Measurements from ENCODE around the gene CFAP410. TPM values are rescaled to one million over a fixed set of nuclear protein-coding genes. Genes with fewer than 3 reads are reported as not detected.

CFAP410 gene
- total and polyA plus RNA-seq, 8 donors: 21.1 to 118 (median 32.8) TPM

DNA sequence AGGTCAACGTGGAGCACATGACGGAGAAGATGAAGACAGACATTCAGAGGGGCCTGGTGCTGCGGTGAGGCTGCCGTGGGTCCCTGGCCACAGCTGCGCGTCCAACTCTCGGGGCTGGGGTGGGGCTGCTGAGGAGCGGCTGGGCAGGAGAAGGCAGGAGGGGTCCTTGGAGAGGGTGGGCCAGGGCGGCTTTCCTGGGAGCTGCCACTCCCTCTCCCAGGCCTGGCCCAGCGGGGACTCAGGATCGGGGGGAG, 14.4 kb downstream of the CFAP410 start:
- Histone ChIP-seq H3K4me3 (no peak overlapping the region), H3K27me3 (no peaks in the 10 kb centered on the region), H3K4me1 (no peaks in the 10 kb centered on the region), H3K27ac (no peak overlapping the region), H3K9me3 (no peaks in the 10 kb centered on the region), H3K36me3 (peaks cover 35 to 96% (median 83%) of the 10 kb centered on the region in 4 donors)
- 89 to 100% (median 96%) methylated on average over 3 to 11 of the region's 11 CpGs for WGBS, 5 donors
- intact Hi-C loops (cut with DNase I; ENCODE audit: low total_unique reads): no loop called here
- no peak for DNase-seq
- TF ChIP-seq, protein P1, sequence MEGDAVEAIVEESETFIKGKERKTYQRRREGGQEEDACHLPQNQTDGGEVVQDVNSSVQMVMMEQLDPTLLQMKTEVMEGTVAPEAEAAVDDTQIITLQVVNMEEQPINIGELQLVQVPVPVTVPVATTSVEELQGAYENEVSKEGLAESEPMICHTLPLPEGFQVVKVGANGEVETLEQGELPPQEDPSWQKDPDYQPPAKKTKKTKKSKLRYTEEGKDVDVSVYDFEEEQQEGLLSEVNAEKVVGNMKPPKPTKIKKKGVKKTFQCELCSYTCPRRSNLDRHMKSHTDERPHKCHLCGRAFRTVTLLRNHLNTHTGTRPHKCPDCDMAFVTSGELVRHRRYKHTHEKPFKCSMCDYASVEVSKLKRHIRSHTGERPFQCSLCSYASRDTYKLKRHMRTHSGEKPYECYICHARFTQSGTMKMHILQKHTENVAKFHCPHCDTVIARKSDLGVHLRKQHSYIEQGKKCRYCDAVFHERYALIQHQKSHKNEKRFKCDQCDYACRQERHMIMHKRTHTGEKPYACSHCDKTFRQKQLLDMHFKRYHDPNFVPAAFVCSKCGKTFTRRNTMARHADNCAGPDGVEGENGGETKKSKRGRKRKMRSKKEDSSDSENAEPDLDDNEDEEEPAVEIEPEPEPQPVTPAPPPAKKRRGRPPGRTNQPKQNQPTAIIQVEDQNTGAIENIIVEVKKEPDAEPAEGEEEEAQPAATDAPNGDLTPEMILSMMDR (IDR thresholded peaks at IDR 0.05): no peak
- no peak for TF ChIP-seq POLR2A (IDR thresholded peaks at IDR 0.05)
- no peak for TF ChIP-seq EP300 (IDR thresholded peaks at IDR 0.05)
- no peak for TF ChIP-seq POLR2AphosphoS5 (IDR thresholded peaks at IDR 0.05)

DNA sequence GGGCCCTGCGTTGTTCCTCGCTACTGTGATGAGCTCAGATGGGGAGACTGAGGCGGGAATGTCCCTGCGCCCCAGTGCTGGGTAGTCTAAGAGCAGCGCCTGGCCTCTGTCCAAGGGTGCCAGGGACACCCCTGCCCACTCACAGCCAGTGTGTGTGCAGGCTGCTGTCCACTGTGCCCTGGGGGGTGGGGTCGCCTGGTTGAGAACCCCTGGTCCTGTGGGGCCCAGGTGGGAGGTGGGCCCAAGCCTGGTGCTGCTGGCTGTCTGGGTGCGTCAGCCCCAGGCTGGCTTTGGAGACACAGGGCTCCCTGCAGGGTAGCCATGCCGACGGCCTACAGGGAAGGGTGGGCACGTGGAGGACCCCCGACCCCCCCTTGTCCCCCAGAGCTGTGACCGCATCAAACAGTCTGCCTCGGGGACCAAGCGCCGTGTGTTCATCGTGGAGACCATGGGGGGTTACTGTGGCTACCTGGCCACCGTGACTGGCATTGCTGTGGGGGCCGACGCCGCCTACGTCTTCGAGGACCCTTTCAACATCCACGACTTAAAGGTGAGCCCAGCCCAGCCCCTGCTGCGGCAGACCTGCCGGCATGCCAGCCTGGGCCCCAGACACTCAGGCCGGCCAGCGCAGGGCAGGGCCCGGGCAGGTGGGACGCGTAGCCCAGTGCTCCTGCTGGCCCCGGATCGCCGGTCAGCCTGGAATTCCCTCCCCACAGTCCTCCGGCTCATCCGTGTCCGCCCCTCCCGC, 14.9 kb downstream of the CFAP410 start:
- H3K4me3 ChIP-seq: no peak overlapping the region
- H3K27me3 ChIP-seq: no peaks in the 10 kb centered on the region
- no peaks in the 10 kb centered on the region for H3K4me1 ChIP-seq
- DNase-seq: no peak
- no peak overlapping the region for H3K27ac ChIP-seq
- intact Hi-C loops (cut with DNase I; ENCODE audit: low total_unique reads): no loop called here
- H3K36me3 ChIP-seq: peaks cover 40 to 96% (median 88%) of the 10 kb centered on the region in 4 donors
- TF ChIP-seq POLR2AphosphoS5 (IDR thresholded peaks at IDR 0.05) (no peak), EP300 (IDR thresholded peaks at IDR 0.05) (no peak), POLR2A (IDR thresholded peaks at IDR 0.05) (no peak)
- TF ChIP-seq, protein P1 (IDR thresholded peaks at IDR 0.05): no peak
- WGBS, 5 donors: 85 to 100% (median 95%) methylated on average over 7 to 37 of the region's 37 CpGs
- no peaks in the 10 kb centered on the region for H3K9me3 ChIP-seq

- no peak for DNase-seq
- H3K4me1 ChIP-seq: no peaks in the 10 kb centered on the region
- peaks cover 43 to 100% (median 95%) of the 10 kb centered on the region in 4 donors for H3K36me3 ChIP-seq
- H3K4me3 ChIP-seq: no peak overlapping the region
- H3K27ac ChIP-seq: no peak overlapping the region
- TF ChIP-seq POLR2A (IDR thresholded peaks at IDR 0.05) (no peak), POLR2AphosphoS5 (IDR thresholded peaks at IDR 0.05) (no peak), EP300 (IDR thresholded peaks at IDR 0.05) (no peak)
- TF ChIP-seq, protein P1 (IDR thresholded peaks at IDR 0.05): no peak
- H3K9me3 ChIP-seq: no peaks in the 10 kb centered on the region
- WGBS, 5 donors: 88 to 100% (median 90%) methylated on average over 1 to 20 of the region's 20 CpGs
- H3K27me3 ChIP-seq: no peaks in the 10 kb centered on the region
- intact Hi-C loops (cut with DNase I; ENCODE audit: low total_unique reads): no loop called here
Measured at GRCh38 chr21:44323591-44323990, 15.6 kb downstream of the CFAP410 start.

- intact Hi-C loops (cut with DNase I; ENCODE audit: low total_unique reads): no loop called here
- 91 to 94% (median 93%) methylated on average over 32 to 38 of the region's 38 CpGs for WGBS, 5 donors
- TF ChIP-seq EP300 (IDR thresholded peaks at IDR 0.05): no peak
- TF ChIP-seq, protein P1 (IDR thresholded peaks at IDR 0.05): no peak
- TF ChIP-seq POLR2A (IDR thresholded peaks at IDR 0.05): no peak
- TF ChIP-seq POLR2AphosphoS5 (IDR thresholded peaks at IDR 0.05): no peak
- no peak overlapping the region for H3K4me3 ChIP-seq
- H3K4me1 ChIP-seq: no peaks in the 10 kb centered on the region
- H3K9me3 ChIP-seq: no peaks in the 10 kb centered on the region
- peaks cover 51 to 100% (median 100%) of the 10 kb centered on the region in 4 donors for H3K36me3 ChIP-seq
- no peak for DNase-seq
- H3K27me3 ChIP-seq: no peaks in the 10 kb centered on the region
- no peak overlapping the region for H3K27ac ChIP-seq
Measured at GRCh38 chr21:44322621-44323325, 16.4 kb downstream of the CFAP410 start.

Measured in stomach (tissue), 9 donors.